GM19099 (cell line): ENCODE measurements around the gene STH.

Source experiments
- POLR2A ChIP-seq: IDR thresholded peaks from 3 replicates; pipeline ENCODE4 v1.6.1; 2011; ENCODE audit warnings: low read depth; ENCODE audit not compliant: insufficient read length; ENCODE audit errors: extremely low read depth

STH gene

DNA sequence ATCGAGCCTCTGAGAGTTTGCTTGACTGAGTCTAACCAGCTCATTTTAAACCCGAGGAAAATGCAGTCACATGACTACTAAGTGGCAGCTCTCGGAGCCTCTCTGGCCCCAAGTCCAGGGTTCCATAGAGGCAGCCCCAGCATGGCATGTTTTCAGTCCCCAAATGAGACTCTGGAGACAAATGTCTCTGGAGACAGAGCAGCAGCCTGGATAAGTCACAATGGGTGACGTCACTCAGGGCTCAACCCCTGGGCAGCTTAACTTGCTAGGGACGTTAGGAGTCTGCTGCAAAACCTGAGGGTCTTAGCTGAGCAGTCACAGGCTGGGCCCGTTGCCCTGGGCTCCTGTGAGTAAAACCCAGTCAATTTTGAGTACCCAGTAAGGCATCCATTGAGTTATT, 6.9 kb upstream of the STH start:
- TF ChIP-seq POLR2A = no peak

- TF ChIP-seq POLR2A = no peak
These were observed 6.1 kb upstream of the STH start for GRCh38 chr17:45992904-45993303.

DNA sequence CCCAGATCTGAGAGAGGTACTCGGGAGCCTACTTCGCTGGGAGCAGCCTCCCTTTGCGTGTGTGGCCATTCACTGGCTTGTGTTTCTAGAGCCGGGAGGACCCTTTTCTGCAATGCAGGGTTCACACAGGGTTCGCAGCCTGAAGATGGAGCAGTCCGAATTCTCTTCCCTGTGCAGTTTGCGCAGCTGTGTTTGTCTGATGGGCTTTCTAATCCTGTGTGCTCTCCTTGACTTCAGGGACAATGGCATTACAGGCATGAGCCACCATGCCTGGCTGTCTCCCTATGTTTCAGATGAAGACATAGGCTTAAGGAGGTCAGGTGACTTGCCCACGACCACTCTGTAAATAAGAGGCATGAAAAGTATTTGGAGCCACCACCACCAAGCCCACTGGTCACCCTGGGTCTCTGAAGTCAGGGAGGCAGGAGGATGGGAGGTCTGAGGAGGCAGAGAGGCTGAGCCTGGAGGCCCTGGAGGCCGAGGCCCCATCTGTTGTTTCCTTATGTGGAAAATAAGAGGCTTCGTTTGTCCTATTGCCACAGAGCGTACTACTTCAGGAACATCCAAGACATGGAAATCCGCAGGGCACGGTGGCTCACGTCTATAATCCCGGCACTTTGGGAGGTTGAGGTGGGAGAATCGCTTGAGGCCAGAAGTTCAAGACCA, 5.0 kb upstream of the STH start:
- no peak for TF ChIP-seq POLR2A

DNA sequence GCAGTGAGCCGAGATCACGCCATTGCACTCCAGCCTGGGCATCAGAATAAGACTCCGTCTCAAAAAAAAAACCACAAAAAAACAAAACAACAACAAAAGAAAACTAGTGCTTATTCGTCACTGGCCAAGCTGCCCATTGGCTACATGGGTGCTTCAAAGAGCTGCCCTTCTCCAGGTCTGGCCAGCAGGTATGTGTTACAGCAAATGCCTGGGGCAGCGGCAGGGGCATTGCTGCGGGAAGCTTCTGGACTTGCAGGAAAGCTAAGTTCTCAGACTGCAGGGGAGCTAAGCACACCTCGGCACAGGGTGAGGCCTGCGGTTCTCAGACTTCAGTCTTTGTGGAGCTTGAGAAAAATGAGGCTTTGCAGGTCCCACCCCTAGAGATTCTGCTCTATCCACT, 4.1 kb upstream of the STH start:
- TF ChIP-seq POLR2A = no peak

DNA sequence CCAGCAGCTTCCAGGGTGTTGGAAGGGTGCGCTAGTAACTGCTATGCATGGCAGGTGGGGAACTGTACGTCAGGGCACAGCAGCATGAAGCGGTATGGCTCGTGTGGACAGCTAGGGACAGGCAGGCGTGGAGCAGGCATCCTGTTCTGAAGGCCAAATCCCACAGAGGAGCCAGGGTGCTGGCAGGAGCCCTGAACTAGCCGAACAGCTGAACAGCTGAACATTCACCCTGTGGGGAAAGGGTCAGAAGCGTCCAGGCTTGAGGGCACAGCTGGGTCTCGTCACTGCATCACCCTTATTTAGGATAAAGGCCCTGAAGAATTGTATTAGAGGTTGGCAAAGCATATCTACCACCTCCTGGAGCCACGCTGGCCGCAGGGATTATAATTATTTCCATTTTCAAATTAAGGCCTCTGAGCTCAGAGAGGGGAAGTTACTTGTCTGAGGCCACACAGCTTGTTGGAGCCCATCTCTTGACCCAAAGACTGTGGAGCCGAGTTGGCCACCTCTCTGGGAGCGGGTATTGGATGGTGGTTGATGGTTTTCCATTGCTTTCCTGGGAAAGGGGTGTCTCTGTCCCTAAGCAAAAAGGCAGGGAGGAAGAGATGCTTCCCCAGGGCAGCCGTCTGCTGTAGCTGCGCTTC, 3.3 kb upstream of the STH start:
- TF ChIP-seq POLR2A = no peak

GRCh38 chr17:45996282-45996937, 2.6 kb upstream of the STH start:
- TF ChIP-seq POLR2A = no peak

GRCh38 chr17:45997166-45997565, 1.9 kb upstream of the STH start:
- no peak for TF ChIP-seq POLR2A

- no peak for TF ChIP-seq POLR2A
These were observed 1.4 kb upstream of the STH start for GRCh38 chr17:45997624-45998023.

DNA sequence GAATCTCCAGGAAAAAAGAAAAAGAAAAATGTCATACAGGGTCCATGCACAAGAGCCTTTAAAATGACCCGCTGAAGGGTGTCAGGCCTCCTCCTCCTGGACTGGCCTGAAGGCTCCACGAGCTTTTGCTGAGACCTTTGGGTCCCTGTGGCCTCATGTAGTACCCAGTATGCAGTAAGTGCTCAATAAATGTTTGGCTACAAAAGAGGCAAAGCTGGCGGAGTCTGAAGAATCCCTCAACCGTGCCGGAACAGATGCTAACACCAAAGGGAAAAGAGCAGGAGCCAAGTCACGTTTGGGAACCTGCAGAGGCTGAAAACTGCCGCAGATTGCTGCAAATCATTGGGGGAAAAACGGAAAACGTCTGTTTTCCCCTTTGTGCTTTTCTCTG, 845 bp downstream of the STH start:
- no peak for TF ChIP-seq POLR2A

DNA sequence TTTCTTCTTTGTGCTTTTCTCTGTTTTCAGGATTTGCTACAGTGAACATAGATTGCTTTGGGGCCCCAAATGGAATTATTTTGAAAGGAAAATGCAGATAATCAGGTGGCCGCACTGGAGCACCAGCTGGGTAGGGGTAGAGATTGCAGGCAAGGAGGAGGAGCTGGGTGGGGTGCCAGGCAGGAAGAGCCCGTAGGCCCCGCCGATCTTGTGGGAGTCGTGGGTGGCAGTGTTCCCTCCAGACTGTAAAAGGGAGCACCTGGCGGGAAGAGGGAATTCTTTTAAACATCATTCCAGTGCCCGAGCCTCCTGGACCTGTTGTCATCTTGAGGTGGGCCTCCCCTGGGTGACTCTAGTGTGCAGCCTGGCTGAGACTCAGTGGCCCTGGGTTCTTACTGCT, 1.2 kb downstream of the STH start:
- TF ChIP-seq POLR2A = no peak

- TF ChIP-seq POLR2A = no peak
These were observed 1.7 kb downstream of the STH start for GRCh38 chr17:46000757-46001156.

GRCh38 chr17:46001390-46002310, 2.6 kb downstream of the STH start:
- no peak for TF ChIP-seq POLR2A

- TF ChIP-seq POLR2A = no peak
These were observed 3.4 kb downstream of the STH start for GRCh38 chr17:46002311-46002972.

GRCh38 chr17:46002973-46003316, 3.9 kb downstream of the STH start:
- TF ChIP-seq POLR2A = no peak
